Inferior parietal cortex (tissue), 1 donor: Measurements from ENCODE around the gene GGA1.
"Not testable (repeated sequence)": the region's sequence is repeated elsewhere in the genome, so short reads cannot be mapped to it uniquely, and the experiment has no call there.

Experiments used
- DNase-seq: peaks from one replicate; pipeline ENCODE4 v3.0.0-alpha.2; 2016; ENCODE audit errors: extremely low spot score

The GGA1 gene

DNA sequence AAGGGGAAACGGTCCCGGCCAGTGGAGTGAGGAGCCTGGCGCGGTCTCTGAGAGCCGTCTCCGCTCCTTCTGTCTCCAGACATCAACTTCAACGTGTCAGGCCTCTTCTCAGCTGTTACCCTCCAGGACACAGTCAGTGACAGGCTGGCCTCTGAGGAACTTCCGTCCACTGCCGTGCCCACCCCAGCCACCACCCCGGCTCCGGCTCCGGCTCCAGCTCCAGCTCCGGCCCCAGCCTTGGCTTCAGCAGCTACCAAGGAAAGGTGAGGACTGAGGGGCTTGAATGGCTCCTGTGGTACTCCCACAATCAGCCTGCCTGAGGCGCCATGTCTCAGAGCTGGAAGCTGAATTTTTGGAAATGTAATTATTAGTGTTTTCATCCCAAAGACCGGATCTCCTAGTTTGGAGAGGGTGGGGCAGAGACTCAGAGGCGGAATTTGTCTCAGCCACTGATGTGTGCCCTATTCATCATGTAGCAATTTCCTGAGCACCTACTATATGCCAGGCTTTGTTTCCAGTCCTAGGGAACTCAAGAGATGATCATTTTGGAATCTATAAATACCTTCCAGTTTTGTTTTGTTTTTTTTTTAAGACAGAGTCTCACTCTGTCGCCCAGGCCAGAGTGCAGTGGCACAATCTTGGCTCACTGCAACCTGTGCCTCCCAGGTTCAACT is 42.0 kb downstream of the GGA1 start:
- DNase-seq, result no peak

DNA sequence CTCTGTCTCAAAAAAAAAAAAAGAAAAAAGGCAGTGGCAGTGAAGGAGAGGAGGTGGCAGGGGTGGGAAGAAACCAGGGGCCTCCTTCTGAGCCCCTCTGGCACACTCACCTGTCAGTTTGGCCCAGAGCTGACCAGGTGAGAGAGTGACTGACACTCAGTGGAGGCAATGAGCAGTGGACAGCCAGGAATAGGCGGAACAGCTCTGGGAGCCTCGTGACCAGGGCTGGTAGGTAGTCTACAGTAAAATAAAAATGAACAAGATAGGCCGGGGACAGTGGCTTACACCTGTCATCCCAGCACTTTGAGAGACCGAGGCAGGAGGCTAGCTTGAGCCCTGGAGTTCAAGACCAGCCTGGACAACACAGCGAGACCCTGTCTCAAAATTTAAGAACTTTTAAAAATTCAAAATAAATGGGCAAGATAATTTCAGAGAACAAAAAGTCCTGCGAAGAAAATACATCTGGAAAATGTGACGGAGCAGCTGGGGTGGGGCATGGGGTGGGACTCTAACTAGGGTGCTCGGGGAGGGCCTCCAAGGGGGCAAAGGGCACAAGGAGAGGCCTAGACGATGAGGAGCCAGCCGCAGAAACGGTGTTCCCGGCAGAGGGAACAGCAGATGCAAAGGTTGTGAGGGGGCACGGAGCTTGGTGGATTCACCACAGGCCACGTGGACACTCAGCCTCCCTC is 46.1 kb downstream of the GGA1 start:
- no peak for DNase-seq

GRCh38 chr22:37655252-37655563 is 46.6 kb downstream of the GGA1 start:
- no peak for DNase-seq

DNA sequence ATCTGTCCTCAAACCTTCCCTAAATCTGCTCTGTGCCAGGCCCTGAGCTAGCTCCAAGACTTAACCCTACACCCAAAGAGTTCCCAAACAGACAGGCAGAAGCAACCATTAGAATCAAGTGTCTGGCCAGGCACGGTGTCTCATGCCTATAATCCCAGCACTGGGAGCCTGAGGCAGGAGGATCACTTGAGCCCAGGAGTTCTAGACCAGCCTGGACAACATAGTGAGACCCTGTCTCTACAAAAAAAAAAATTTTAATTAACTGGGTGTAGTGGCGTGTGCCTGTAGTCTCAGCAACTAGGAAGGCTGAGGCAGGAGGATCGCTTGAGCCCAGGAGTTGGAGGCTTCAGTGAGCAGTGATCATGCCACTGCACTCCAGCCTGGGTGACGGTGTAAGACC is 47.9 kb downstream of the GGA1 start:
- not testable (repeated sequence) for DNase-seq

DNA sequence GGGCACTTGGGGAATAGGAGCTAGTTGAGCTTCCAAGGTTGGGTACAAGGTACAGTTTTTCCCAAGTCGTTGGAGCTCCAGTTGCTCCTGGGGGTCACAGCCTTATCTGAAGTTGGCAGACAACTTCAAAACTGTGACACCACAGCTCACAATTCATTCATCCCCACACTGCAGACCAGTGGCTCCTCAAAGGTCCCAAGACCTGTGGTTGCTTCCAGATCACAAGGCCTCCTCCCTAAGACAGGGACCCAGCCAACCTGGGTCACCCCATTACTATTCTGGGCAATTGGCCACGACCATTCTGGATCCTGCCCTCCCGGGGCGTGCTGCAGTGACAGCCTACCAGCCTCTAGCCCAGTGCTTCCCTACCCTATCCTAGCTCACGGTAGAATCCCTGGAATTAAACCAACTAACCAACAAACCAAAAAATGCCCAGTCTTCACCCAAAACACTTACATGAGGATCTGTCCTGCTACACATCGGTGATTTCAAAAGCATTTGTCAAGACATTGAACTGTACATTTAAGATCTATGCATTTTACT is 49.0 kb downstream of the GGA1 start:
- DNase-seq, result no peak

GRCh38 chr22:37658133-37659065 is 49.8 kb downstream of the GGA1 start, which contains the start of gene PDXP:
Gene PDXP, plus strand, starts transcription at chr22:37658723. Its CDS starts 60 bp downstream, at chr22:37658783.
- peak; percentile 99 for DNase-seq

DNA sequence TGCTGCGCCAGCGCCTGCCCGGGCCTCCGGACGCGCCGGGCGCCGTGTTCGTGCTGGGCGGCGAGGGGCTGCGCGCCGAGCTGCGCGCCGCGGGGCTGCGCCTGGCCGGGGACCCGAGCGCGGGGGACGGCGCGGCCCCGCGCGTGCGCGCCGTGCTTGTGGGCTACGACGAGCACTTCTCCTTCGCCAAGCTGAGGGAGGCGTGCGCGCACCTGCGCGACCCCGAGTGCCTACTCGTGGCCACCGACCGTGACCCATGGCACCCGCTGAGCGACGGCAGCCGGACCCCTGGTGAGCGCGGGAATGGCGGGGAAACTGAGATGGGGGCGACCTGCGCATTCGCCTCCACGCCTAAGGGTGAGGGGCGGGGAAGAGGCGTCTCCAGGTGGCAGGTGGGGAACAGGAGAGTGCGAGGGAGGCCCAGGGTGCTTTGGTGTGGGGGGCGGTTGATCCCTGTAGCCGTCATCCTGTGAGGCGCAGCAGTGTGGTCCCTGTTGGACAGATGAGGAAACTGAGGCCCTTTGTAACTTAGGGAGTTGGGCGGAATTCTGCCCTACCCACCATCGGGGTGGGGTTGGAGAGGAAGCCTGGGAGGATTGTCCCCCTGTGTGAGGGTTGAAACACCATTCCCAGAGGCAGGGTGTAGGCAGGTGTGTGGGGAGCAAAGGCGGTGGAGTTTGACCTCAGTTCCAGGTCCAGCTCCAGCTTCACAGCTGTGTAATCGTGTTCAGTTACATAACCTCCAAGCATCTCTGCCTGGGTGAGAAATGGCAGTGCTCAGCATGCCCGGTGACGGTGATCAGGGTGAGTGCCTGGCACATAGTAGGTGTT is 50.6 kb downstream of the GGA1 start:
- no peak for DNase-seq

GRCh38 chr22:37659897-37660708 is 51.5 kb downstream of the GGA1 start:
- DNase-seq, result no peak

DNA sequence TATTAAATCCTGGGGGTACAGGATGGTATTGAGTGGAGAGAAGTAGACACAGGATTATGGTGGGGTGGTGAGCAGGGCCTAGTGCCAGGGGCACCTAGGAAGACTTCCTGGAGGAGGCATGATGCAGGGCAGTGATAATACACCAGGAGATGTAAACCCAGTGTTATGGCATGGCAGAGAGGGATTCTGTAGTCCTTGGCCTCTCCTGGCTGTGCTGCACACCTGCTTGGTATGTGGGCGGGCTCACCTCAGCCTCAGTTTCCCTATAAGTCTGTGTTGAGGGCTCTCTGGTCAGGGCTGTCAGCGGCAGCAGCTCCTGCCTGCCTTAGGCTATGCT is 52.0 kb downstream of the GGA1 start:
- no peak for DNase-seq

GRCh38 chr22:37661160-37661924 is 52.7 kb downstream of the GGA1 start:
- DNase-seq, result no peak

GRCh38 chr22:37662039-37662438 is 53.4 kb downstream of the GGA1 start:
- DNase-seq, result no peak

GRCh38 chr22:37663521-37664140 is 55.0 kb downstream of the GGA1 start:
- DNase-seq, result no peak

DNA sequence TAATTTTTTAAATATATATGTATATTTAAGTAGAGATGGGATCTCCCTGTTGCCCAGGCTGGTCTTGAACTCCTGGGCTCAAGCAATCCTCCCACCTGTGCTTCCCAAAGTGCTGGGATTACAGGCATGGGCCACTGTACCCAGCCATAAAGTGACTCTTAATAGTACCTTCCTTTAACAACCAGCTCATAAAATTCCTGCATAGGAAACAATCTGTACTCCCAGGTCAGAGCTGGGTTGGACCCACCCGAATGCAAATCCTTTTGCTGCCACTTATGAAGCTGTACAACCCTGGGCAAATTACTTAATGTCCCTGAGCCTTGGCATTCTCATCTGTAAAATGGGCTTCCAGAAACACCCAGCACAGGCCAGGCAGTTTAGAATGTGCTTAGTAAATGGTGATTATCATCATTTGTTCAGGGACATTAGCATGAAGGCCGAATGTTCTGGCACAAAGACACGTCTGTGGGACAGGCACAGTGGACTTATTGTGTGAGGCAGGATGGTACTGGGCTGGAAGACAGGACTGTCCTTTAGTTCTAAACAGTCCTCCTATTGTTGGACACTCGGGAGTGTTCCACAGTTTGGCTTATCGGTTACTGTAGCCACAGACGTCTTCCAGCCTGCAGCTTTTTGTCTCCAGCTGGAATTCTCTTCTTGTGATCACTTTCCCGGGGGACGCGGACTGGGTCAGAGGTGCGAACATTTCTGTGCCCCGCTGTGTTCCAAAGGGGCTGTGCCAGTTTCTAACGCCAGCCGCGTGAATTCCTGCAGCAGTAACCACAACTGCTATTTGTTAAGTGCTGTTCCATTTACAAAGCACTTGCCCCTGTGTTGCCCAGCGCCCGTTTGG is 55.8 kb downstream of the GGA1 start:
- DNase-seq, result peak; percentile 85

DNA sequence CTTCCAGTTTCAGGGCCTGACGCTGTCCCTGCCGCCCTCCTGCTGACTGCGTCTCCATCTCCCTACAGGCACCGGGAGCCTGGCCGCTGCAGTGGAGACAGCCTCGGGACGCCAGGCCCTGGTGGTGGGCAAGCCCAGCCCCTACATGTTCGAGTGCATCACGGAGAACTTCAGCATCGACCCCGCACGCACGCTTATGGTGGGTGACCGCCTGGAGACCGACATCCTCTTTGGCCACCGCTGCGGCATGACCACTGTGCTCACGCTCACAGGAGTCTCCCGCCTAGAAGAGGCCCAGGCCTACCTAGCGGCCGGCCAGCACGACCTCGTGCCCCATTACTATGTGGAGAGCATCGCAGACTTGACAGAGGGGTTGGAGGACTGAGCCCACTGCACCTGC is 56.9 kb downstream of the GGA1 start:
- no peak for DNase-seq

DNA sequence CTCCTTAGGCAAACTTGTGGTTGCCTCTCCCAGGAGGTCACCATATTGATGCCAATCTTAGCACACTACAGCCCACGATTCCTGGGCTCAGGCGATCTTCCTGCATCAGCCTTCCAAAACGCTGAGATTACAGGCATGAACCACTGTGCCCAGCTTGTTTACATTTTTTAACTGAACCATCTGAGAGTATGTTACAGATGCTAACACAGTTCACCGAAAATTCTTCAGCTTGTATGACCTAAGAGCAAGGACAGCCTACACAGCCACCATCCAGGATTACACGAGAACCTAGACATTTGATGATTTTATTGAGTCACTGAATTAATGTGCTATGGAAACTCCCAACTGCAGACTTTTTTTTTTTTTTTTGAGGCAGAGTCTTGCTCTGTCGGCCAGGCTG is 61.0 kb downstream of the GGA1 start:
- DNase-seq, result no peak

- DNase-seq, result no peak
These were observed 63.7 kb downstream of the GGA1 start for GRCh38 chr22:37672206-37672919.

- no peak for DNase-seq
These were observed 64.4 kb downstream of the GGA1 start for GRCh38 chr22:37672920-37673455.

DNA sequence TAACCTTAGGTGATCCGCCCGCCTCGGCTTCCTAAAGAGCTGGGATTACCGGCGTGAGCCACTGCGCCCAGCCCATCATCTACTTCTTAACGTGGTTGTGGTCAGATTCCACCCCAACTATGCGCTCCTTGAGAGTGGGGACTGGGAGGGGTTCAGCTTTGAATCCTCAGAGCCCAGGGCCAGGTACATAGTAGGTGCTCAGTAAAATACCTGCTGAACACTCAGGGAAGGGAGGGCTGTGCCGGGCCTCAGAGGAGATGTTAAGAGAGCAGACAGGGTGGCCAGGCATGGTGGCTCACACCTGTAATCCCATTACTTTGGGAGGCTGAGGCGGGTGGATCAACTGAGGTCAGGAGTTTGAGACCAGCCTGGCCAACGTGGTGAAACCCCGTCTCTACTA is 65.6 kb downstream of the GGA1 start:
- DNase-seq, result no peak
